ENCODE measurements around the gene ST8SIA4.

Gene ST8SIA4

GRCh38 chr5:100800562-100800961 is 102.5 kb downstream of the ST8SIA4 start:
- H3K4me2 ChIP-seq (ENCODE audit: low read length): no peak overlapping the region
- no peaks in the 10 kb centered on the region for H3K79me2 ChIP-seq (ENCODE audit: control insufficient read depth, insufficient read depth, low read length, poor library complexity)
- no peak overlapping the region for H2BK120ac ChIP-seq (ENCODE audit: insufficient read depth, low read length, poor library complexity)
- H4K91ac ChIP-seq (ENCODE audit: low read depth, low read length): no peak overlapping the region
- H3K9ac ChIP-seq (ENCODE audit: low read length): no peak overlapping the region
- H3K23ac ChIP-seq (ENCODE audit: low read length): no peak overlapping the region
- H3K27me3 ChIP-seq (ENCODE audit: insufficient read depth, low read length): no peaks in the 10 kb centered on the region
- H3K9me3 ChIP-seq (ENCODE audit: insufficient read depth, low read depth, low read length): no peaks in the 10 kb centered on the region
- H3K4me3 ChIP-seq (ENCODE audit: low read depth, low read length): no peak overlapping the region
- no peak overlapping the region for H2BK5ac ChIP-seq (ENCODE audit: low read depth, low read length, poor library complexity)
- H3K27ac ChIP-seq (ENCODE audit: low read depth, low read length): no peak overlapping the region
- no CpG with 5 or more reads among the region's 5 CpGs for WGBS (ENCODE audit: extremely low coverage, insufficient coverage, insufficient read length)
- no peak overlapping the region for H3K14ac ChIP-seq (ENCODE audit: low read length)
- DNase-seq: no peak
- H3K4ac ChIP-seq (ENCODE audit: low read depth, low read length): no peak overlapping the region
- no peak overlapping the region for H4K12ac ChIP-seq (ENCODE audit: low read depth, low read length)
- peaks cover 2 to 3% of the 10 kb centered on the region in 2 experiments for H3K4me1 ChIP-seq (ENCODE audit: control insufficient read depth in 1 of 2, insufficient read depth in 2 of 2, low read length in 2 of 2)
- no peak overlapping the region for H2AFZ ChIP-seq (ENCODE audit: insufficient read depth, low read length, poor library complexity)
- H3K18ac ChIP-seq (ENCODE audit: low read length): no peak overlapping the region
- no peak overlapping the region for H2BK12ac ChIP-seq (ENCODE audit: low read length)
- H3K79me1 ChIP-seq (ENCODE audit: low read length): peaks cover 6% of the 10 kb centered on the region
- H2AK5ac ChIP-seq (ENCODE audit: low read length): no peak overlapping the region
- H3K36me3 ChIP-seq (ENCODE audit: control insufficient read depth in 1 of 2, insufficient read depth in 2 of 2, low read length in 2 of 2): no peaks in the 10 kb centered on the region
- no peak overlapping the region for H4K8ac ChIP-seq (ENCODE audit: low read depth, low read length)

DNA sequence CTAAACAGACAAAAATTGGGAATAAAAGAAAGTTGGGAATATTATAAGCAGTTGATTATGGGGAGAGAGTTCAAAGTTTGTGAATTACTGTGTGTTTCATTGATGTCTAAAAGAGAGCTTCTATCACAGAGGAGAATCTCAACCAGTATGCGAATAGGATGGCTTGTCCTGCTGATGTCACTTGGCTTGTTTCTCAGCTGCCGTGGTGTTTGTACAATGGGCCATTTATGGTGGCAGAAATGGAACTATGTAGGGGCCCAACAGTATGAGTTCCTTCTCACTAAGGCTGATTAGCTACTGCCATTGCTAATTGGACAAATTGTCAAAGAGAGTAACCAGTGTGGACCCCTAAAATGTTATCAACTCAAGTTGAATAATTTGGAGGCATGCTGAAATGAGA is 103.9 kb downstream of the ST8SIA4 start:
- Histone ChIP-seq H3K79me1 (ENCODE audit: low read length) (peaks cover 9% of the 10 kb centered on the region), H2BK120ac (ENCODE audit: insufficient read depth, low read length, poor library complexity) (no peak overlapping the region), H3K4me3 (ENCODE audit: low read depth, low read length) (no peak overlapping the region), H3K36me3 (ENCODE audit: control insufficient read depth in 1 of 2, insufficient read depth in 2 of 2, low read length in 2 of 2) (no peaks in the 10 kb centered on the region), H3K4ac (ENCODE audit: low read depth, low read length) (no peak overlapping the region), H3K23ac (ENCODE audit: low read length) (no peak overlapping the region), H3K79me2 (ENCODE audit: control insufficient read depth, insufficient read depth, low read length, poor library complexity) (no peaks in the 10 kb centered on the region), H3K14ac (ENCODE audit: low read length) (no peak overlapping the region), H3K4me2 (ENCODE audit: low read length) (no peak overlapping the region), H3K18ac (ENCODE audit: low read length) (no peak overlapping the region), H4K91ac (ENCODE audit: low read depth, low read length) (peak overlapping the region; percentile 62), H3K27ac (ENCODE audit: low read depth, low read length) (no peak overlapping the region), H3K9ac (ENCODE audit: low read length) (no peak overlapping the region), H2BK12ac (ENCODE audit: low read length) (peak overlapping the region; percentile 65), H4K8ac (ENCODE audit: low read depth, low read length) (no peak overlapping the region), H2BK5ac (ENCODE audit: low read depth, low read length, poor library complexity) (no peak overlapping the region), H4K12ac (ENCODE audit: low read depth, low read length) (no peak overlapping the region), H2AK5ac (ENCODE audit: low read length) (peak overlapping the region; percentile 76), H3K27me3 (ENCODE audit: insufficient read depth, low read length) (no peaks in the 10 kb centered on the region), H3K9me3 (ENCODE audit: insufficient read depth, low read depth, low read length) (no peaks in the 10 kb centered on the region), H3K4me1 (ENCODE audit: control insufficient read depth in 1 of 2, insufficient read depth in 2 of 2, low read length in 2 of 2) (peaks cover 2 to 3% of the 10 kb centered on the region in 2 experiments), H2AFZ (ENCODE audit: insufficient read depth, low read length, poor library complexity) (no peak overlapping the region)
- DNase-seq: no peak
- WGBS (ENCODE audit: extremely low coverage, insufficient coverage, insufficient read length): no CpG with 5 or more reads among the region's 2 CpGs

DNA sequence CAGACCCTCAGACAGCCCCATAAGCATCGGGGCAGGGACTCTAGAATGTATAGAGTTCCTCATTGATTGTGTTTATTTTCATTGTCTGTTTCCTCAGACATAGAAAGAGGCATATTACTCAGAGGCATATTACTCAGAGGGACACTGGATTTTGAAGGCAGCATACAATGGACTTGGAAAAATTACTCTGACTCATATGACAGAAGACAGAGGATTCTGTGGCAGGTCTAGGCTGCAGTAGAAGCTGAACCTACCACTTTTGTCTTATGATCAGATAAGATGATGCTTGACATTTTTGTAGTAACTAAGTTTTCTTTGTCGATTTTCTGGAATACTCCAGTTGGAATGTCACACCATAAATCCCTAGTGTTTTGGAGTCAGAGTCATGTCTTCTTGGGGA is 105.2 kb downstream of the ST8SIA4 start:
- H3K4ac ChIP-seq (ENCODE audit: low read depth, low read length): no peak overlapping the region
- peaks cover 2 to 3% of the 10 kb centered on the region in 2 experiments for H3K4me1 ChIP-seq (ENCODE audit: control insufficient read depth in 1 of 2, insufficient read depth in 2 of 2, low read length in 2 of 2)
- H3K18ac ChIP-seq (ENCODE audit: low read length): no peak overlapping the region
- no peak overlapping the region for H3K4me3 ChIP-seq (ENCODE audit: low read depth, low read length)
- no peak overlapping the region for H2AK5ac ChIP-seq (ENCODE audit: low read length)
- no CpG with 5 or more reads among the region's 2 CpGs for WGBS (ENCODE audit: extremely low coverage, insufficient coverage, insufficient read length)
- H2BK120ac ChIP-seq (ENCODE audit: insufficient read depth, low read length, poor library complexity): no peak overlapping the region
- DNase-seq: peak; percentile 41 to 87
- peak overlapping the region; percentile 72 for H2BK5ac ChIP-seq (ENCODE audit: low read depth, low read length, poor library complexity)
- no peak overlapping the region for H3K4me2 ChIP-seq (ENCODE audit: low read length)
- H3K79me1 ChIP-seq (ENCODE audit: low read length): peaks cover 9% of the 10 kb centered on the region
- H3K9me3 ChIP-seq (ENCODE audit: insufficient read depth, low read depth, low read length): peaks cover 2% of the 10 kb centered on the region
- H4K91ac ChIP-seq (ENCODE audit: low read depth, low read length): no peak overlapping the region
- no peak overlapping the region for H2BK12ac ChIP-seq (ENCODE audit: low read length)
- H4K12ac ChIP-seq (ENCODE audit: low read depth, low read length): no peak overlapping the region
- H3K36me3 ChIP-seq (ENCODE audit: control insufficient read depth in 1 of 2, insufficient read depth in 2 of 2, low read length in 2 of 2): no peaks in the 10 kb centered on the region
- no peaks in the 10 kb centered on the region for H3K27me3 ChIP-seq (ENCODE audit: insufficient read depth, low read length)
- no peak overlapping the region for H4K8ac ChIP-seq (ENCODE audit: low read depth, low read length)
- H3K79me2 ChIP-seq (ENCODE audit: control insufficient read depth, insufficient read depth, low read length, poor library complexity): no peaks in the 10 kb centered on the region
- H3K23ac ChIP-seq (ENCODE audit: low read length): no peak overlapping the region
- H3K9ac ChIP-seq (ENCODE audit: low read length): no peak overlapping the region
- H3K27ac ChIP-seq (ENCODE audit: low read depth, low read length): peak overlapping the region; percentile 94
- H2AFZ ChIP-seq (ENCODE audit: insufficient read depth, low read length, poor library complexity): no peak overlapping the region
- H3K14ac ChIP-seq (ENCODE audit: low read length): no peak overlapping the region

DNA sequence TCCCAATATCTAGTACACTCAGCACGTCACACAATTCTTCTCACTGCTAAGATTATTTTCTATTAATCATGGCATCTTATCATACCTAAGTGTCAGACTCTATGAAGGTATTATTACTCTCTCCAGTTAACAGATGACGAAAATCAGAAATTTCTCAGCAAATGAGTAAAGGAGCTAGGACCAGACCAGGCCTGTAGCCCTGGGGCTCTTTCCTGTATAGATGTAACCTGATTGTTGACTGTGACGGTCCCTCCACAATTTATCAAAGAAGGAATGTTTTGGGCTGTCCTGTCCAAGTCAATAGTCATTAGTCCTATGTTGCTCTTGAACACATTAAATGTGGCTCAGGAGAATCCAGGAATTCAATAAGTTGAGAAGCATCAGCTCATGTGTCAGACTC is 106.2 kb downstream of the ST8SIA4 start:
- no peak overlapping the region for H3K9ac ChIP-seq (ENCODE audit: low read length)
- peaks cover 2% of the 10 kb centered on the region for H3K9me3 ChIP-seq (ENCODE audit: insufficient read depth, low read depth, low read length)
- WGBS (ENCODE audit: extremely low coverage, insufficient coverage, insufficient read length): no CpG with 5 or more reads among the region's 3 CpGs
- H2BK5ac ChIP-seq (ENCODE audit: low read depth, low read length, poor library complexity): peak overlapping the region; percentile 61
- no peak overlapping the region for H3K4ac ChIP-seq (ENCODE audit: low read depth, low read length)
- no peaks in the 10 kb centered on the region for H3K27me3 ChIP-seq (ENCODE audit: insufficient read depth, low read length)
- H4K12ac ChIP-seq (ENCODE audit: low read depth, low read length): no peak overlapping the region
- H3K18ac ChIP-seq (ENCODE audit: low read length): no peak overlapping the region
- H3K4me1 ChIP-seq (ENCODE audit: control insufficient read depth in 1 of 2, insufficient read depth in 2 of 2, low read length in 2 of 2): peaks cover 2 to 3% of the 10 kb centered on the region in 2 experiments
- no peak overlapping the region for H3K4me3 ChIP-seq (ENCODE audit: low read depth, low read length)
- H3K23ac ChIP-seq (ENCODE audit: low read length): no peak overlapping the region
- H2BK120ac ChIP-seq (ENCODE audit: insufficient read depth, low read length, poor library complexity): peak overlapping the region; percentile 51
- peaks cover 9% of the 10 kb centered on the region for H3K79me1 ChIP-seq (ENCODE audit: low read length)
- H3K79me2 ChIP-seq (ENCODE audit: control insufficient read depth, insufficient read depth, low read length, poor library complexity): no peaks in the 10 kb centered on the region
- H3K4me2 ChIP-seq (ENCODE audit: low read length): no peak overlapping the region
- H3K14ac ChIP-seq (ENCODE audit: low read length): no peak overlapping the region
- no peak overlapping the region for H2BK12ac ChIP-seq (ENCODE audit: low read length)
- H4K8ac ChIP-seq (ENCODE audit: low read depth, low read length): peak overlapping the region; percentile 11
- H2AFZ ChIP-seq (ENCODE audit: insufficient read depth, low read length, poor library complexity): no peak overlapping the region
- no peak overlapping the region for H2AK5ac ChIP-seq (ENCODE audit: low read length)
- no peaks in the 10 kb centered on the region for H3K36me3 ChIP-seq (ENCODE audit: control insufficient read depth in 1 of 2, insufficient read depth in 2 of 2, low read length in 2 of 2)
- no peak overlapping the region for H4K91ac ChIP-seq (ENCODE audit: low read depth, low read length)
- H3K27ac ChIP-seq (ENCODE audit: low read depth, low read length): peak overlapping the region; percentile 81
- DNase-seq: peak; percentile 93 to 99

Measured in trophoblast cell (in vitro differentiated cells and primary cell).